Lung microvascular endothelial cell (primary cell): ENCODE data around the gene CLHC1. TPM values are rescaled to one million over a fixed set of nuclear protein-coding genes. Genes with fewer than 3 reads are reported as not detected.
"Not testable (repeated sequence)": the region's sequence is repeated elsewhere in the genome, so short reads cannot be mapped to it uniquely, and the experiment has no call there.

Source experiments
- DNase-seq, 2 donors: peaks; one replicate each; pipeline versions ENCODE4 v3.0.0 to v3.0.0-alpha.2; 2010; ENCODE audit warnings: low read depth in 2 of 2
- total RNA-seq: library from RNA; depleted of rRNA; stranded (reverse); fragments of >200 nt; gene quantifications from 2 replicates; pipeline ENCODE4 v1.2.1, GENCODE V29; 2014

Gene CLHC1
- total RNA-seq, 1 donor from 2014 or later: 6.9 TPM

DNA sequence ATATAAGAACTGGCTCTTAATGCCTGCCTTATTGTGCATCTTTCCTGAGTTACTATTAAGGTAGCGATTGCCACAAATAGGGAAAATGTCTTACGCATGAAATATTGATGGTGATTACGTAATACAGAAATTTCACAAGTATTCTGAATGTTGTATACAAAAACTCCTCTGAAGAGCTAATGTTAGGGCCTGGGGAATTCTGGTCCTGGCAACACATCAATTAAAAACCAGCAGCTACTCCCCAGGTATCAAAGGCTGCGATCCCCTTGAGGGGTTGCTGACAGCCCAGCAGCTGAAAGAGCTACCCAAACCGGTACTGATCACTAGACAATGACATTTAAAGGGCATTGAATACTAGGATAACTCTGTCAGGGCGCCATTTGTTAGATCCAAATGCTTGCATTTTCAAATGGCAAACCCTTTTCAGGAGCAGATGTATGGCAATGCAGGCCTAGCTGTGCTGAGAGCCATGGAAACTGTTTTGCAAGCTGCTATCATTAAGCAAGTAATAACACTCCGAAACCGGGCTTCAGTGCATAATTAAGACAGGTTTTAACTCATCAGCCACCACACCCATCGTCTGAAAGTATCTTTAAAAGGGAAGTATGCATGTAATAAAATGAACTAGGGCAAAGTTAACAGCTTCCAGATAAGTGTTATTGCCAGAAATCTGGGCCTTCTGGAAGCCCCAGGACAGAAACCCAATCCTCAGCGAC is 78.4 kb downstream of the CLHC1 start:
- DNase-seq: no peak

DNA sequence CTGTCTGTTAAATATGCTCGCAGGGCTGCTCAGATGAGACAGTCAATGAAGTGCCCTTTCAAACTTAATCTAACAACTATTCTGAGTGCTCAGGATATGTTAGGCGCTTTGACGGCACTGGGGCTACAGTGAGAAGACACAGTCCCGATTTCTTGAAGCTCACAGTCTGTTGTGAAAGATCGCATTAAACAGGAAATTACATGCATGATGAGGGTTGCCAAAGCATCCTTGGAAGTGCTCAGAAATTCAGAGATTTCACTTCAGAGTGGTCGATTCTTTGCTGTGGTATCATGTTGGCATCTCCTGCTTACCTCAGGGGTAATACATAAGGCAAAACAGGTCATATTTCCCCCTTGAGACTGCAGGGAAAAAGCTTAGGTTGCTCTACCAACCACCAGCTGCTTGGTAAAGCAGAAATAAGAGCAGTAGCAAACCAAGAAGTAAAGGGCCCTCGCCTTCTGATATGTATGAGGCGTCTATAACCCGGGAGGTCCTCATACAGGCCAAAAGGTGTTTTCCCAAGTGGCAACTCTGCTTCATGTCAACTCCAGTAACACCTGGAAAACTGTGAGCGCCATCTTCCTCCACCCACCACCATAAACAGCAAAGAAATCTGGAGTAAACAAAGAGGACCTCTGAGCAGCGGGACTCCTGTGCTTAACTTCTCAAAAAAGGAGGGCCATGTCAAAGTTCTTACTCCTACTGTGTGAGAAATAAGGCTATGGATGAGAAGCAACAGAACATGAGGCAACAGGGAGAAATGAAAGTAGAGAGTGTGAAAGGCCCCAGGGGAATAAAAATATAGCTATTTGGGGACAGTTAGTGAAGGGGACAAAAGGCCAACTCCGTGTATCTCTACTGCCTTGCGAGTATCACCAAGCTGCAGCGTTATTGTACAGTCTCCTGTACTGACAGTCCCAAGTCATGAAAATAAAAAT is 79.3 kb downstream of the CLHC1 start:
- no peak for DNase-seq

DNA sequence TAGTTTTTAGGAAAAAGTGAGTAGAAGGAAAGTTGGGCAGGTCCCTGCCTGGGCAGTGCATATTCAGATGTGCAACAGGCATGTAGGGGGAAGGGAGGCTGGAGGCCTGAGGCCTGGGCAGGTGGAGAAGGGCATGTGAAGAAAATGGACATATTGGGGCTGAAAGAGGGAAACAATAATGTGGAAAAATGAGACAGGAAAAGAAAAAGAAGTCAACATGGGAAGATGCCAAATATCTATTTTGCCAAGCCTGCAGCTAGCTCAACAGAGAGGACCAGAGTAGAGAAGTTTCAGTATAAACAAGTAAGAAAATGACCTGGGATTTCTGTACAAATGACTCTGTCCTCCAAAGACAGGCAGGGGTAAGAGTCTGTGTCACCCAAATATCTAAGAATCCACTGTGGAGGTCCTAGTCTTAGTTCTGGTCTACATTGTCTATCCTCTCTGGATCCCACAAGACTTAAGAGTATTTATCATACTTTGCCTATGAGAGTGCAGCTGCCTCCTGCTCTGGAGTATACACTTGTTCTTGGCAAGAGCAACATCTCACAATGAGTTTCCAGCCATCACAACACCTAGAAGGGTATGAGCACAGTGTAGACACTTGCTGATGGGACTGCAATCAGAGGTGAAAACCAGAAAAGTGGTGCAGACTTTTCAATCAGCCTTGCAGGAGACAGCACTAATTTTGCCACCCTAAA is 80.2 kb downstream of the CLHC1 start:
- DNase-seq: peak in 1 of 2 donors; percentile 63

DNA sequence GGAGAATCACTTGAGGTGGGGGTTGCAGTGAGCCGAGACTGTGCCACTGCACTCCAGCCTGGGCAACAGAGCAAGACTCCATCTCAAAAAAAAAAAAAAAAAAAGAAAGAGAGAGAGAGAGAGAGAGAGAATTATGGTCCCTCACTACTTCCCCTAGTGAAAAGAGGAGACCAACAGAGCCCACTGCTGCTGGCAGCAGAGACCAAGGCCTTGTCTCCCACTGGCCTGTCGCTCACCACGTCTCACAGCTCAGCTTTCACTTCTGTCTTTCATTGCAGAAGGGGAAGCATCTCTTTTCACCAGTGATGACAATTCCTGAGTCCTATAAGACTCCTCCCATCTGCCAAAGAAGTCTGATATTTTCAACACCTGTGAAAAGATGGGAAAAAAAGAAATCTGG is 81.3 kb downstream of the CLHC1 start:
- DNase-seq: no peak

DNA sequence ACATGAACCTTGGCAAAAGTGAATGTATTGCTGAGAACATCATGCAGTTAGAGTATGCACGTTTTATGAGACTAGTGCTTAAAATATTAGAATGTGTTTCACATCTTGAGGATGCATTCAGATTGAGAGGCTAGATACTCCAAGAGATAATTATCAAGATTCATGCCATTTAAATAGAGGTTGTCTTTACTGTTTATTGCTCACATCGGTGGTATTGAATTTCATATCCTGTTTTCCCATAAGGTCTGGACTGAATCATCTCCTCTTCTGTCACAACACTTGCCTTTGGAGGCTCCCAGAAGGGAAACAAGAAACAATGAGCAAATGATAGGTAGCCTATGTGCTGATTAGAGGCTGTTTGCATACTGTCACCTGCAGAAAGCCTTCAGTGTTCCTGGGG is 83.8 kb downstream of the CLHC1 start:
- DNase-seq: peak; percentile 65 to 93

DNA sequence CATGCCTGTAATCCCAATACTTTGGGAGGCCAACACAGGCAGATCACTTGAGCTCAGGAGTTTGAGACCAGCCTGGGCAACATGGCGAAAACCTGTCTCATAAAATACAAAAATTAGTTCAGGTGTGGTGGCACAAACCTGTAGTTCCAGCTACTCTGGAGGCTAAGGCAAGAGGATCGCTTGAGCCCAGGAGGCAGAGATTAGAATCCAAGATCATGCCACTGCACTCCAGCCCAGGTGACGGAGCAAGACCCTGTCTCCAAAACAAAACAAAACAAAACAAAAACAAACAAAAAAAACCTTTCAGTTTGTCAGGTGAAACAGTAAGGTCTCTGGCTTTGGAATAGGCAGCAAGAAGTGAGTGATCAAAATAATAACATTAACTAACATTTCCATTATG is 84.6 kb downstream of the CLHC1 start:
- DNase-seq: no peak

DNA sequence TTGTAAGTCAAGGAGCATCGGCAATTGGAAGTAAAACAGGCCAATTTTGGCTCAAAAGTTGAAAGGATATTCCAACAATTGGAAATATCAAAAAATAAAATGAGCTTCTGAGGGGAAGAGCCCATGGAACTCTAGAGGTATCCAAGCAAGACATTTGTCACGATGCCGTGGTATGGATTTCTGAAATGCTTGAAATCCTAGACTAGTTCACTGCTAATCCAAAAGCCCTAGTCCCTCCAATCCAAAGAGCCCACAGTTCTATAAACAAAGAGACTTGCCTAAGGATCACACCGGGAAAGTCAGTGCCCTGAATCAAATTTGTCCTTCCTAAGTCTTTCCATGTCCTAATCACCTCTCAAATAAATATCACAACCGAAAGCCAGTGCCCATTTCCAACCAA is 85.1 kb downstream of the CLHC1 start:
- DNase-seq: no peak

DNA sequence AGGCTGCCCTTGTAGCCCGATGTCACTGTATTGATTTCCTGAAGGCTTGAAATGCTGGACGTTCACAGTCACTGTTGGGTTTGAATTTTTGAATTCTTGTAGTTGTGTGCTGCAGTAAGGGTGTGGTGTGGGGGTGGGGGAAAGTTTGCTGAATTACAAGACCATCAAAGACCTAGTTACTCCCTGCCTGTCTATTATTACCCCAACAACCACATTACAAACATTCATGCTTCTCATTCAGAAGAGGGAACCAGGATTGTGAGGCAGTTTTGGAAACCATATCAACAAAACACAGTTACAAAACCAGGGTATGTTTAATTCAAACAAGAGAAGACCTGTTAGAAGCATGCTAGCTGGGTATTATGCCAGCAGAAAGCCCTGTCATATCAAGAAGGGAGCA is 85.8 kb downstream of the CLHC1 start:
- no peak for DNase-seq

DNA sequence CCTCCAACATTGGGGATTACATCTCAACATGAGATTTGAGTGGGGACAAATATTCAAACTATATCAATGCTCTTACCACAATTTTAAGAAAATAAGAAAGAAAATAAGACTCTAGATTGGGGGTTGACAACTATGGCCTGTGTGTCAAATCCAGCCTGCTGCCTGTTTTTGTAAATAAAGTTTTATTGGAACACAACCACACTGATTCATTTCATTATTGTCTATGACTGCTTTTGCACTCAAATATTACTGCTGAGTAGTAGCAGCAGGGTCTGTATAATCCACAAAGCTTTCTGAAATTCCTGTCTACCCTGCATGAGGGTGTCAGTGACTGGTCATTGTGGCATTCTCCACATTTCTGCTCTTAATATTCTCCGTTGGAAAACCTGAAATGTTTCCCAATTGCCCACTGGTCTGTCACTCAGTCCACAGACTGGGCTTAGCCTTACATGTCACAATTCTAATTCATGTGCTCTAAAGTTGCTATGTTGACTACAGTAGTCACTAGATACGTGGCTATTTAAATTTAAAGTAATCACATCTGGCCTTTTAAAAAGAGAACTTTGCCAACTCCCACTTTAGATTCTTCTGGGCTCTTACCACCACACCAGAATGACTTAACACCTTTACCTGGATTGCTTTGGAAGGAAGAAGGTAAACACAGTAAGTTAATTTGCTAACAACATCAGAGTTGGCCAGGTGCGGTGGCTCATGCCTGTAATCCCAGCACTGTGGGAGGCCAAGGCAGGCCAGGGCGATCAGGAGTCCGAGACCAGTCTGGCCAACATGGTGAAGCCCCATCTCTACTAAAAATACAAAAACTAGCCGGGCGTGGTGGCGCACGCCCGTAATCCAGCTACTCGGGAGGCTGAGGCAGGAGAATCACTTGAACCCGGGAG is 86.9 kb downstream of the CLHC1 start:
- DNase-seq: no peak

DNA sequence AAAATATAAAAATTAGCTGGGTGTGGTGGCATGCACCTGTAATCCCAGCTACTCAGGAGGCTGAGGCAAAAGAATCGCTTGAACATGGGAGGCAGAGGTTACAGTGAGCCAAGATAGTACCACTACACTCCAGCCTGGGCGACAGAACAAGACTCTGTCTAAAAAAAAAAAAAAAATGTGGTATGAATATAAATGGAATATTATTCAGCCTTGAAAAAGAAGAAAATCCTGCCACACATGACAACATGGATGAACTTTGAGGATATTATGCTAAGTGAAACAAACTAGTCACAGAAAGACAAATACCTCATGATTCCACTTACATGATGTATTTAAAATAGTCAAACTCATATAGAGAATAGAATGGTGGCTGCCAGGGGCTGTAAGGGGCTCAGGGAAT is 88.4 kb downstream of the CLHC1 start:
- not testable (repeated sequence) for DNase-seq

DNA sequence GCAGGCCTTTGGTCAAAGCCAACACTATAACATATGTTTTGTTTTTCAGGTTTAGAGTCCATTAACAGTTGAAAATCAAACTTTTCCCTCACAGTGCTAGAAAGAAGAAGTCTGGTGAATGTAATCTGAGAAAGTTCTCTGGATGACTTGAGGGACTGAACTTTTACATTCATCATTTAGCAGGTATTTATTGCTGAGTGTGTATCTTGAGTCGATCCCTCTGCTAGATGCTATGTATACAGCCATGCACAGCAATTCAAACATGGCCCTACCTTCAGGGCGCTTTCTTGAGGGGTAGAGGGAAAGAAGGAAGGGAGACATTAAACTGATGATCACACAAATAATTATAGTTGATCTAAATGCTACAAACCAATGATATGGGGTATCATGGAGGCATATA is 89.6 kb downstream of the CLHC1 start:
- no peak for DNase-seq

DNA sequence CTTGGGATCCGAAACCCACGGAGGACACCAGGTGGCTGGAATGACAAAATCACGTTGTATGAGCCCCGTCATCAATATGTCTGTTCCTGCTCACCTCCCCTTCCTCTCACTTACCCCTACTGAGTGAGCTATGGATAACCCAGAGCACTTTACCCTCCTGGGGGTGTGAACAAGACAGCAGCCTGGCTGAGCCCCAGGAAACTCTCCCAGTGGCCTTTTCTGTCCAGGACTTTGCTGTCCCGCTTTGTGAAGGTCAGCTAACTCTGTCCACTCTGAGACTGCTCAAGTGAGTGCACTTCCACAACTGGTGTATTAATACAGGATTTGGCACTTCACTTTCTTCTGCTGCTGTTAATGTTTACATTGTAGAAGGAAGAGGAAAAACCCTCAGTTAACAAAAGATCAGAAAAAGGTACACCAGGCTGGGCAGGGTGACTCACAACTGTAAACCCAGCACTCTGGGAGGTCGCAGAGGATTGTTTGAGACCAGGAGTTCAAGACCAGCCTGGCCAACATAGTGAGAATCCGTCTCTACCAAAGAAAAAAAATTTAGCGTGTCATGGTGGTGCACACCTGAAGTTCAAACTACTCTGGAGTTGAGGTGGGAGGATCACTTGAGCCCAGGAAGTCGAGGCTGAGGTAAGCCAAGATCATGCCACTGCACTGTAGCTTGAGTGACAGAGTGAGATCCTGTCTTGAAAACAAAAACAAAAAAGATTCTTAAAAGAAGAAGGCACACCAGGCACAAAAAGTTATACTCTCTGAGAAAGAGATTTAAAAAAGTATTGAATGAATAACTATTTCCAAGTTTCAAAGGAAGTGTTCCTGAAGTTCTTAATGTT is 90.3 kb downstream of the CLHC1 start:
- peak in 1 of 2 donors; percentile 69 for DNase-seq

DNA sequence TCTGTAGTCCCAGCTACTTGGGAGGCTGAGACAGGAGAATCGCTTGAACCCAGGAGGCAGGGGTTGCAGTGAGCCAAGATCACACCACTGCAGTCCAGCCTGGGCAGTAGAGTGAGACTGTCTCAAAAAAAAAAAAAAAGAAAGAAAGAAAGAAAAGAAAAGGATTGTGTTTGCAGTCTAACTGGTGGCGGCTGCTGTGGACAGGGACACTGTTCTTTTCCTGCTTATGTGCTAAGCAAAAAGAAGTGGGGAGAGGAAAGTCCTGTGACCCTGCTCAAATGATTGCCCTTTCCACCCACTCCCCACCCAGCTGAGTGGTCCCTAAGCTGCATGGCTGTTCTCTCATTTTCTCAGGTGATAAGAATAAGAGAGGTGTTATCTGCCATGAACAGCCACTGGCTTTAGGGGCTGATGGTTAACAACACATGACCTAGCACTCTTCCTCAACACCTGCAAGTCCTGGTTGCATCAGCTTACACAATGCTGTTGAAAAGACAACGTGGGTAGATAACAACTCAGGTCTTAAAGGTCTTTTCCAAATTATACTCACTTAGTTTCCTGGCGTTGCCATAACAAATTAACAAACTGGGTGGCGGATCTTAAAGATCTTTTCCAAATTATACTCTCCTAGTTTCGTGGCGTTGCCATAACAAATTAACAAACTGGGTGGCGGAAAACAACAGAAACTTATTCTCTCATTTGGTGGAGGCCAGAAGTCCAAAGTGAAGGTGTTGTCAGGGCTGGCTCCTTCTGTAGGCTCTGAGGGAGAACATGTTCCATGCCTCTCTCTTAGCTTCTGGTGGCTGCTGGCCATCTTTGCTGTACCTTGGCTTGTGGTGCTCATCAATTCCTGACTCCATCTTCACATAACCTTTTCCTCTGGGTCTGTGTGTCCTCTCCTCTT is 91.5 kb downstream of the CLHC1 start:
- DNase-seq: no peak

DNA sequence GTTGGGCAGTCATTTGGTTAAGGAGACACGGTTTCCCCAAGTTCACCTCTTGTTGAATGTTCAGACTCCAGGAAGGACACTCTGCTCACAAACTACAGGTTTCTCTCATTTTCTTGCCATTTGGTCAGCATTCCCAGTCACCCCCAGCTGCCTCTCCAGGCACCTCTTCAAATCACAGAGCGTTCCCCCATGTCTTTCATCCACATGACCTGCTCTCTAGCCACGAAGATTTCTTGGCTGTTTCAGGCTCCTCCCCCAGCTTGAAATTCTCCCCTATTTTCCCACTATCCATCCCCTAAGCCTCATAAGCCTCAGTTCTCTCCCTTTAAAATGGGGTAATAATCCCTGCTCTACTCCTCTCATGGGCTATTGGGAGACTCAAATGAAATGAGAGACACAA is 92.8 kb downstream of the CLHC1 start:
- DNase-seq: no peak

DNA sequence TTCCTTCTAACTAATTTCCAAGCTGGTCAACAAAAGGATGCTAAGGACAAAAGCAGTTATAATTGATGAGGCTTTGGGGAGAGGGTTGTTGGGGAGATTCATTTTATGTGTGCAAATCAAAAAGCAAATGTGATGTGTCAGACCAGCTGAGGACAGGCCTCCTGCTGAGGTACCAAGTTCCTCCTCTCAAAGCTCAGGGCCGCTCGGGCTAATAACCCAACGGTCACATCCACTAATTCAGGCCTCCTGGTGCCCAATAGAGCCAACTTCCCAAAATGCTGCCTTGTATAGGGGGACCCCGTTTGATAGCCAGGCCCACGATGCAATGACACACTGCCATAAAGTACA is 93.2 kb downstream of the CLHC1 start:
- no peak for DNase-seq

DNA sequence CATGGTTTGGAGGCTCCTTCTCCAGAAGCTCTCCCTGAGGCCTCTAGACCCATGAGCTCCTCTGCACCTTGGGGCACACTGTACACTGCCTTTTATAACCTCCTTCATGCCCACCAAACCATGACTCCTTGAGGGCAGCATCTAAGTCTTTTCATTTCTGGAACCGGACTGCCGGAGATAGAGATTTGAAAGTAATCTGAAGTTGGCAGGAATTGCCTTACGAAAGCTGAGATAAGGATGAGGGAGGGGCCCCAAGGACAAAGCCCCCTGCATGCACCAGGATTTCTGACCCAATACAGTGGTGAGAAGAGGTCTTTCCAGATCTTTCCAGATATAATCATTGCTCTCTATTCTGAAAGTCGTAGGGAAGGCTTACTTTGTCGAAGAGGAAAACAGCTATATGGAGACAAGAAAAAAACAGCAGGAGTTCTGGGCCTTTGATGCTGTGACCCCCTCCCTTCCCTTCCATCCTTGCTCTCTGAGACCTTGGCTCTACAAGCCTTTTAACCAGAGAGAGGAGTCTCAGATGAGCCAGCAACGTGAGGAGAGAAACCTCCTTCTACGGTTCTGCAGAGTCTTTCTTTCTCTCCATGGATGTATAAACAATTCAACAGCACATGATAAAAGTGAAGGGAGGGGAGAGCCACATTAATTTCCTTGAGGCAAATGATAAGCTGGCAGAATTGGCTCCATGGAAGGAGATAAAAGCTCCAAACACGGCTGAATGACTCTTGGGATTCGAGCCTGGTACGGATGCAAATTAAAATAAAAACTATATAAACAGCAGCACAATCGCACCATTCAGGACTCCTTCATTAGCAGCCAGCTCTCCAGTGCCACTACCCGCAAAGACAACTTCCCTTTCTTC is 93.8 kb downstream of the CLHC1 start:
- no peak for DNase-seq

DNA sequence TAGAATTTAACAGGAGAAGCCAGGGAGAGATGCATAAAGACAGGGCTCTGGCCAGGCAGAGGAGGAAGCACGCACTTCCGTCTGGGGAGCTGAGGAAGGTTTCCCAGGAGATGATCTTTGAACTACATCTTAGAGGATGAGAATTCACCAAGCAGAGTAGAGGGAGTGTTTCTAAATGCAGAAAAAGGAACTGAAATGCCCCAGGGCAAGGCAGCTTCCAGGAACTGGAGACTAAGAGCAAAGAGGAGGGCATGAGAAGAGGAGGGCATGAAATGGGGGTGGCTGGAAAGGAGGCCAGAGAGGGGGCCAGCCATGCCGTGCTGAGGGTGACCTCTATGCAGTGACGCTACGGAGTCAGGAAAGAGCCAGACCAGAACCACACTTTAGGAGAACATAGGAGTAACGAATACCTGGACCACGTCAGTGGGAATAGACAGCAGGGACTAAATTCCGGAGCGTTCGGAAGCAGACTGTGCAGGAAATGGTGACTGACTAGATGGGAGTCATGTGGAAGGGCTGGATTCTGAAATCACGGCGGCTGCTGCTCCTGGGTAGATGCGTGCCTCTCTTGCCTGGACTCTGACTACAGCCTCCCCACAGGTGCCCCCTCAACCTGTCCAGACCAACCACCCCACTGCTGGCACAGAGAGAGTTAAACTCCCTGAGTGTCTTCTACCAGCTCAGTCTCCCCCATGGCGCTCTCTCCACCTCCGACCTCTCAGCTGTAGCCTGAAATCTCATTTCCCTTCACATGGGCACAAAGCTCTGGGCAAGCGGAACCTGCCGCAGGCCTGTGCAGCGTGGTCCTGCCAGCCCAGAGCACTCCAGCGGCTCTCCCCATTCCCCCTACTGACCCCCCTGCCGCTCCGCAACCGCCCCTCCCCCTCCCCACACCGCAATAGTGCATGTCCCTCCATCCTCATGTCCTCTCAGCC is 94.8 kb downstream of the CLHC1 start:
- peak; percentile 66 to 71 for DNase-seq
